DND-41 (cell line): ENCODE data around the gene C11orf87.

Experiments
- EZH2 ChIP-seq: IDR thresholded peaks from 3 replicates; pipeline ENCODE4 v1.6.1; 2012; ENCODE audit warnings: borderline replicate concordance, low read depth, mild to moderate bottlenecking, moderate library complexity, low read length, inconsistent platforms; ENCODE audit not compliant: severe bottlenecking
- TF ChIP-seq, protein P1 (sequence below): IDR thresholded peaks from 2 replicates; pipeline ENCODE4 v1.5.1; 2012; ENCODE audit warnings: borderline replicate concordance, low read length, moderate library complexity, mild to moderate bottlenecking; ENCODE audit not compliant: poor library complexity, severe bottlenecking; ENCODE audit errors: extremely low read depth

DNA sequence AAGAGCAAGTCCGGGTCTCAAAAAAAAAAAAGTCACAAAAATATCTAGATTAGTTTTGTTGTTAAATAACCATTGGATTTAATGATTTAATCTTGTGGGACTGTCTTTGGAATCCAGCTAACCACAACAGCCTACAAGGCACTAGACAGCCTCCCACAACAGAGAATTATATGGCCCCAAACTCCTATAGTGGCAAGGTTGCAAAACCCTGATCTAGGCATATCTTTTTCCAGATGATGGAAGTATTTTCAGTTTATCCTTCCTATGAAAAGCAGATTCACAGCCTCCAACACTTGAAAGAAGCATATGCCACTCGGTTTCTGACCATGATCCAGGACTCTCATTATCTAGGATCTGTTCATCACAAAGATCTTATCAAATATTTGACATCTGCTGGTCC, 5.4 kb upstream of the C11orf87 start:
- TF ChIP-seq, protein P1, sequence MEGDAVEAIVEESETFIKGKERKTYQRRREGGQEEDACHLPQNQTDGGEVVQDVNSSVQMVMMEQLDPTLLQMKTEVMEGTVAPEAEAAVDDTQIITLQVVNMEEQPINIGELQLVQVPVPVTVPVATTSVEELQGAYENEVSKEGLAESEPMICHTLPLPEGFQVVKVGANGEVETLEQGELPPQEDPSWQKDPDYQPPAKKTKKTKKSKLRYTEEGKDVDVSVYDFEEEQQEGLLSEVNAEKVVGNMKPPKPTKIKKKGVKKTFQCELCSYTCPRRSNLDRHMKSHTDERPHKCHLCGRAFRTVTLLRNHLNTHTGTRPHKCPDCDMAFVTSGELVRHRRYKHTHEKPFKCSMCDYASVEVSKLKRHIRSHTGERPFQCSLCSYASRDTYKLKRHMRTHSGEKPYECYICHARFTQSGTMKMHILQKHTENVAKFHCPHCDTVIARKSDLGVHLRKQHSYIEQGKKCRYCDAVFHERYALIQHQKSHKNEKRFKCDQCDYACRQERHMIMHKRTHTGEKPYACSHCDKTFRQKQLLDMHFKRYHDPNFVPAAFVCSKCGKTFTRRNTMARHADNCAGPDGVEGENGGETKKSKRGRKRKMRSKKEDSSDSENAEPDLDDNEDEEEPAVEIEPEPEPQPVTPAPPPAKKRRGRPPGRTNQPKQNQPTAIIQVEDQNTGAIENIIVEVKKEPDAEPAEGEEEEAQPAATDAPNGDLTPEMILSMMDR: no peak
- TF ChIP-seq EZH2: no peak
